Fibroblast of villous mesenchyme (primary cell): ENCODE measurements around the gene NUP62. TPM values are rescaled to one million over a fixed set of nuclear protein-coding genes. Genes with fewer than 3 reads are reported as not detected.

ENCODE experiments used
- DNase-seq: peaks from one replicate; pipeline ENCODE4 v3.0.0-alpha.2; 2010; ENCODE audit warnings: low read depth
- H3K4me3 ChIP-seq: 2 replicates; pipeline ENCODE4 v1.5.1; 2011; ENCODE audit warnings: low read depth, mild to moderate bottlenecking, low read length
- CTCF ChIP-seq: IDR thresholded peaks from 2 replicates; pipeline ENCODE4 v1.5.1; 2012; ENCODE audit warnings: low read depth, mild to moderate bottlenecking, low read length; ENCODE audit not compliant: insufficient read depth
- total RNA-seq: library from RNA; depleted of rRNA; stranded (reverse); fragments of >200 nt; gene quantifications from 2 replicates; pipeline ENCODE4 v1.2.3, GENCODE V29; 2012

Gene NUP62
- total RNA-seq, 1 donor, result 43.2 TPM

- no peak for TF ChIP-seq CTCF
- no peak for DNase-seq
- H3K4me3 ChIP-seq, result no peak overlapping the region
Measured at GRCh38 chr19:49859682-49860335, 69.5 kb downstream of the NUP62 start.

GRCh38 chr19:49858088-49858985 lies 71.0 kb downstream of the NUP62 start:
- no peak for TF ChIP-seq CTCF
- no peak for DNase-seq
- no peak overlapping the region for H3K4me3 ChIP-seq

GRCh38 chr19:49857838-49858087 lies 71.5 kb downstream of the NUP62 start:
- TF ChIP-seq CTCF, result no peak
- DNase-seq, result no peak
- H3K4me3 ChIP-seq, result no peak overlapping the region

GRCh38 chr19:49857061-49857837 lies 72.1 kb downstream of the NUP62 start:
- no peak overlapping the region for H3K4me3 ChIP-seq
- DNase-seq, result no peak
- no peak for TF ChIP-seq CTCF

Other genes starting within 250 kb of the NUP62 start
- under 0.01 and 0.32 TPM in 2 replicates for gene ADM5, start 239.9 kb downstream of the NUP62 start, total RNA-seq
- gene CPT1C, start 238.4 kb downstream of the NUP62 start, total RNA-seq, result 20.0 and 32.0 TPM in 2 replicates
- 0.43 TPM in 1 of 2 replicates, not detected in the other for gene TSKS, start 166.2 kb downstream of the NUP62 start, total RNA-seq
- 92.0 and 97.0 TPM in 2 replicates for gene AP2A1, start 162.5 kb downstream of the NUP62 start, total RNA-seq
- 15.1 and 19.3 TPM in 2 replicates for gene FUZ, start 116.2 kb downstream of the NUP62 start, total RNA-seq
- 21.6 and 21.9 TPM in 2 replicates for gene MED25, start 111.2 kb downstream of the NUP62 start, total RNA-seq
- 47.9 and 53.5 TPM in 2 replicates for gene PTOV1, start 78.3 kb downstream of the NUP62 start, total RNA-seq
- 40.2 and 64.1 TPM in 2 replicates for gene PNKP, start 61.9 kb downstream of the NUP62 start, total RNA-seq
- gene AKT1S1, start 52.1 kb downstream of the NUP62 start, total RNA-seq, result 11.9 and 12.5 TPM in 2 replicates
- 23.3 and 27.4 TPM in 2 replicates for gene TBC1D17, start 51.8 kb downstream of the NUP62 start, total RNA-seq
- gene IL4I1, start 32.6 kb downstream of the NUP62 start, total RNA-seq, result 0.43 and 0.64 TPM in 2 replicates
- gene ATF5, start 299 bp downstream of the NUP62 start, total RNA-seq, result 8.2 and 9.0 TPM in 2 replicates
- gene SIGLEC11, start 31.7 kb upstream of the NUP62 start, total RNA-seq, result not detected in 2 replicates
- gene VRK3, start 95.9 kb upstream of the NUP62 start, total RNA-seq, result 20.3 and 28.5 TPM in 2 replicates
- gene ZNF473, start 96.5 kb upstream of the NUP62 start, total RNA-seq, result 6.4 and 7.3 TPM in 2 replicates
- not detected in 2 replicates for gene IZUMO2, start 233.8 kb upstream of the NUP62 start, total RNA-seq